Measurements from ENCODE around the gene THAP8.
A peak's percentile ranks its signal among the peaks of the same experiment; 100 is the strongest.

THAP8 gene

GRCh38 chr19:35987571-35987896 lies 66.6 kb downstream of the THAP8 start:
- TF ChIP-seq, protein P1, sequence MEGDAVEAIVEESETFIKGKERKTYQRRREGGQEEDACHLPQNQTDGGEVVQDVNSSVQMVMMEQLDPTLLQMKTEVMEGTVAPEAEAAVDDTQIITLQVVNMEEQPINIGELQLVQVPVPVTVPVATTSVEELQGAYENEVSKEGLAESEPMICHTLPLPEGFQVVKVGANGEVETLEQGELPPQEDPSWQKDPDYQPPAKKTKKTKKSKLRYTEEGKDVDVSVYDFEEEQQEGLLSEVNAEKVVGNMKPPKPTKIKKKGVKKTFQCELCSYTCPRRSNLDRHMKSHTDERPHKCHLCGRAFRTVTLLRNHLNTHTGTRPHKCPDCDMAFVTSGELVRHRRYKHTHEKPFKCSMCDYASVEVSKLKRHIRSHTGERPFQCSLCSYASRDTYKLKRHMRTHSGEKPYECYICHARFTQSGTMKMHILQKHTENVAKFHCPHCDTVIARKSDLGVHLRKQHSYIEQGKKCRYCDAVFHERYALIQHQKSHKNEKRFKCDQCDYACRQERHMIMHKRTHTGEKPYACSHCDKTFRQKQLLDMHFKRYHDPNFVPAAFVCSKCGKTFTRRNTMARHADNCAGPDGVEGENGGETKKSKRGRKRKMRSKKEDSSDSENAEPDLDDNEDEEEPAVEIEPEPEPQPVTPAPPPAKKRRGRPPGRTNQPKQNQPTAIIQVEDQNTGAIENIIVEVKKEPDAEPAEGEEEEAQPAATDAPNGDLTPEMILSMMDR (IDR thresholded peaks at IDR 0.05; ENCODE audit: low read depth, low read length, poor library complexity, severe bottlenecking), result no peak
- TF ChIP-seq EZH2phosphoT487 (IDR thresholded peaks at IDR 0.05; ENCODE audit: borderline replicate concordance, low read length), result no peak
- peaks cover 5% of the 10 kb centered on the region; the same call in 1 of the 2 replicates for H3K9me3 ChIP-seq (ENCODE audit: control insufficient read depth, insufficient read depth, low read length)
- H3K4me3 ChIP-seq (ENCODE audit: low read length), result peak overlapping the region; percentile 69
- no peaks in the 10 kb centered on the region for H4K20me1 ChIP-seq (ENCODE audit: control insufficient read depth, insufficient read depth, low read depth, low read length)
- H3K27me3 ChIP-seq (ENCODE audit: control insufficient read depth, low read length), result peaks cover 18% of the 10 kb centered on the region
- no peak overlapping the region for H3K27ac ChIP-seq (ENCODE audit: low read depth, low read length)
- H3K9me2 ChIP-seq (replicated peaks; ENCODE audit: control insufficient read depth, low read length), result no peaks in the 10 kb centered on the region
- H3K4me2 ChIP-seq (ENCODE audit: low read length), result peak overlapping the region; percentile 76
- H3K4me1 ChIP-seq (ENCODE audit: control insufficient read depth, low read length), result peaks cover 9% of the 10 kb centered on the region; the same call in 1 of the 2 replicates
- H3K79me2 ChIP-seq (ENCODE audit: control insufficient read depth, low read length), result no peaks in the 10 kb centered on the region
- H3K36me3 ChIP-seq (ENCODE audit: control insufficient read depth, low read length), result no peaks in the 10 kb centered on the region
- H3F3A ChIP-seq (ENCODE audit: control insufficient read depth, insufficient read depth), result no peaks in the 10 kb centered on the region

- TF ChIP-seq EZH2phosphoT487 (IDR thresholded peaks at IDR 0.05; ENCODE audit: borderline replicate concordance, low read length), result no peak
- TF ChIP-seq, protein P1 (IDR thresholded peaks at IDR 0.05; ENCODE audit: low read depth, low read length, poor library complexity, severe bottlenecking), result no peak
- Histone ChIP-seq H3K9me3 (ENCODE audit: control insufficient read depth, insufficient read depth, low read length) (peaks cover 5% of the 10 kb centered on the region; the same call in 1 of the 2 replicates), H3K27me3 (ENCODE audit: control insufficient read depth, low read length) (peaks cover 23% of the 10 kb centered on the region), H3K4me2 (ENCODE audit: low read length) (peak overlapping the region; percentile 76), H3K4me1 (ENCODE audit: control insufficient read depth, low read length) (peaks cover 9% of the 10 kb centered on the region; the same call in 1 of the 2 replicates), H4K20me1 (ENCODE audit: control insufficient read depth, insufficient read depth, low read depth, low read length) (no peaks in the 10 kb centered on the region), H3F3A (ENCODE audit: control insufficient read depth, insufficient read depth) (no peaks in the 10 kb centered on the region), H3K79me2 (ENCODE audit: control insufficient read depth, low read length) (no peaks in the 10 kb centered on the region), H3K9me2 (replicated peaks; ENCODE audit: control insufficient read depth, low read length) (no peaks in the 10 kb centered on the region), H3K36me3 (ENCODE audit: control insufficient read depth, low read length) (no peaks in the 10 kb centered on the region), H3K4me3 (ENCODE audit: low read length) (peak overlapping the region; percentile 69), H3K27ac (ENCODE audit: low read depth, low read length) (no peak overlapping the region)
These were observed 67.2 kb downstream of the THAP8 start for GRCh38 chr19:35986664-35987570.

DNA sequence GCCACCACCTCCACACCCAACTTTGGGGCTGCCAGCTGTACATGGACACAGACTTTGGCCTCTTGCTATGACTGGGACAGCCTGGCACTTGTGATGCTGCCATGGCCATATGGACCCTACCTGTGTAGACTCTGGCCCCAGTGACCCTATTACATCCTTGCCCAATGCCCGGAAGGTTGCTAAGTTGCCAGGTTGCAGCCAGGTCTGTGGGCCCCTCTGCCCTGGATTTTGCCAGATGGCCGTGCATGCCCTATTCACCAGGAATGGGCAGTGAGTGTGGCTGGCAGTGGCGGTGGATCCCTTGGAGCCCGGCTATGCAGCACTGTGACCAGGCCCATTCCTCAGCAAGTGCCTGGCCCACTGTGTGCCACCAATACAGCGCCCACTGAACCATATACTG lies 68.0 kb downstream of the THAP8 start:
- H3K9me3 ChIP-seq (ENCODE audit: control insufficient read depth, insufficient read depth, low read length), result peaks cover 5% of the 10 kb centered on the region; the same call in 1 of the 2 replicates
- H3K27ac ChIP-seq (ENCODE audit: low read depth, low read length), result no peak overlapping the region
- H3K4me3 ChIP-seq (ENCODE audit: low read length), result no peak overlapping the region
- H4K20me1 ChIP-seq (ENCODE audit: control insufficient read depth, insufficient read depth, low read depth, low read length), result no peaks in the 10 kb centered on the region
- H3K4me2 ChIP-seq (ENCODE audit: low read length), result no peak overlapping the region
- TF ChIP-seq EZH2phosphoT487 (IDR thresholded peaks at IDR 0.05; ENCODE audit: borderline replicate concordance, low read length), result no peak
- TF ChIP-seq, protein P1 (IDR thresholded peaks at IDR 0.05; ENCODE audit: low read depth, low read length, poor library complexity, severe bottlenecking), result no peak
- no peaks in the 10 kb centered on the region for H3K9me2 ChIP-seq (replicated peaks; ENCODE audit: control insufficient read depth, low read length)
- H3F3A ChIP-seq (ENCODE audit: control insufficient read depth, insufficient read depth), result no peaks in the 10 kb centered on the region
- no peaks in the 10 kb centered on the region for H3K36me3 ChIP-seq (ENCODE audit: control insufficient read depth, low read length)
- H3K27me3 ChIP-seq (ENCODE audit: control insufficient read depth, low read length), result peaks cover 23% of the 10 kb centered on the region
- H3K4me1 ChIP-seq (ENCODE audit: control insufficient read depth, low read length), result peaks cover 9% of the 10 kb centered on the region; the same call in 1 of the 2 replicates
- no peaks in the 10 kb centered on the region for H3K79me2 ChIP-seq (ENCODE audit: control insufficient read depth, low read length)
